ENCODE data around the gene PCBP4.

The PCBP4 gene

DNA sequence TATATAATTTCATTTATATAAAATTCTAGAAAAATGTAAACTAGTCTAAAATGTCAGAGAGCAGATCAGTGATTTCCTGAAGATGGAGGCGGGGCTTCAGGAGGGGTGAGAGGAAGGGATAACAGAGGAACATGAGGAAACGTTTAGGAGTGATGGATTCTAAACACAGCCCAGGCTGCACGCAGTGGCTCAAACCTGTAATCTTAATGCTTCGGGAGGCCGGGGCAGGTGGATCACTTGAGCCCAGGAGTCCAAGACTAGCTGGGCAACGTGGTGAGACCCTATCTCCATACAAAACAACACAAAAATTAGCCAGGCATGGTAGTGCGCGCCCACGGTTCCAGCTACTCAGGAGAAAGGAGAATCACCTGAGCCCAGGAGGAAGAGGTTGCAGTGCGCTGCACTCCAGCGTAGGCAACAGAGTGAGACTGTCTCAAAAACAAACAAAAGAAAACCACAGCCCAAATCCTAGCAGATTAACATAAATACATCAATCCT lies 46.1 kb downstream of the PCBP4 start:
- no peak for DNase-seq (ENCODE audit: low read depth in 2 of 2, low spot score in 1 of 2)

DNA sequence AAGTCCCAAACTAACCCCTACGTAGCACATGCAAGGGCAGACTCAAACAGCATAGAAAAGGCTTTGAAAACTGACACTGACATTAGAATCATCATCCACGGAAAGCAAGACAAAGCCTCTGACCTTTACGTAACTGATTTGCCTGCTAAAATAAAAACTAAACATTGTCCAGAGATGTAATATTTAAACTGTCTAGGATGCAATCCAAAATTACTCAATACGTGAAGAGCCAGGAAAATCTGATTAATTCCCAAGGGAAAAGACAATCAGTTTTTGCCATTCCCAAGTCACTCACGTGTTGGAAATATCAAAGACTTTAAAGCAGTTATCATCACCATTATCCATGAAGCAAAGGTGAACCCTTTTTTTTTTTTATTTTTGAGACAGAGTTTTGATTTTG lies 50.8 kb downstream of the PCBP4 start:
- DNase-seq (ENCODE audit: low read depth in 2 of 2, low spot score in 1 of 2), result no peak

DNA sequence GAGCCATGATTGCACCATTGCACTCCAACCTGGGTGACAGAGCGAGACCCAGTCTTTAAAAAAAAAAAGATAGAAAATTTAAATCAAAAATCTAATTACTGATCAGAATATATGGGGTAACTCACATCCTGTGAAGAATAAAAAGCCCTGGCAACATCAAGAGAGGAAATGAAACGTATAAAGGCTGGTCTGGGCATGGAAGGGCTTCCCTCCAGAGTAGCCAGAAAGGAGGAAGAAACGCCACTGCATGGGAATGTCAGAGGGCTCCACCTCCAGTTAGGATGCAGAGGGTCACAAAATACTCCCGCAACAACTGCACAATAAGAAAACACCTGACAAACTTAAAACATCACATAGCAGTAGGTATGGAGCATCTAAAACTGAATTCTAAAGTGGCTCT lies 59.2 kb downstream of the PCBP4 start:
- DNase-seq (ENCODE audit: low read depth in 2 of 2, low spot score in 1 of 2), result no peak

Data from stimulated activated CD8-positive, alpha-beta memory T cell treated with anti-CD3 and anti-CD28 coated beads, Interleukin-4, amount 100 ng/mL, for 4 hours (primary cell).